GM04503 (cell line): ENCODE data around the gene MICU2.

Source experiments
- DNase-seq: peaks from one replicate; pipeline ENCODE4 v3.0.0-alpha.2; 2012; ENCODE audit warnings: low read depth

The MICU2 gene

DNA sequence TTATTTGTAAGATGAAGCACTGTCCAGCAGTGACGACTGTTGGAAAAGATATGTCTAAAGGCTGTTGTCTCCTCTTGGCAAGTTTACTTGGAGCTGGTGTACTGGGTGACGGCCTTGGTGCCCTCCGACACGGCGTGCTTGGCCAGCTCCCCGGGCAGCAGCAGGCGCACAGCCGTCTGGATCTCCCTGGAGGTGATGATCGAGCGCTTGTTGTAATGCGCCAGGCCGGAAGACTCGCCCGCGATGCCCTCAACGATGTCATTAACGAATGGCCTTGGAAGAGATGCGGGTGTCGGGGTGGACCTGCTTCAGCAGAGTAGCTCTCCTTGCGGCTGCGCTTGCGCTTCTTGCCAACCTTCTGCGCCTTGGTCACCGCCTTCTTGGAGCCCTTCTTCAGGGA is 120.2 kb downstream of the MICU2 start:
- no peak for DNase-seq

DNA sequence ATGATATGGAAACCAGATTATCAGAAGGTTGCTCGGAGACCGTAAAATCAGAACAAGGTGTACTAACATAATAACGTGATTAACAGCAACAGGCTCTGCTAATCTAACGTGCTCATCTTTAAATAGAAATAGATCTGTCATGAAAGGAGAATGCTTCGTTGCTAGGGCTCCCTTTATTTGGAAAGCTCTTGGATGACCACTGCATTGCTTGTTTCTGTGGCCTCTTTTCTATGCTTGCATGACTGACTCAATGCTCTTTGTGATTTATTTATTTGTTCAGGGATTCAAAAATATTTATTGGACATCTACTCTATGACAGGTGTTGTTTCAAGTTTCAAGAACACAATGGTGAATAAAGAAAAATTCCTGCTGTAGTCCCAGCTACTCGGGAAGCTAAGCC is 122.6 kb downstream of the MICU2 start:
- DNase-seq, result peak; percentile 8

DNA sequence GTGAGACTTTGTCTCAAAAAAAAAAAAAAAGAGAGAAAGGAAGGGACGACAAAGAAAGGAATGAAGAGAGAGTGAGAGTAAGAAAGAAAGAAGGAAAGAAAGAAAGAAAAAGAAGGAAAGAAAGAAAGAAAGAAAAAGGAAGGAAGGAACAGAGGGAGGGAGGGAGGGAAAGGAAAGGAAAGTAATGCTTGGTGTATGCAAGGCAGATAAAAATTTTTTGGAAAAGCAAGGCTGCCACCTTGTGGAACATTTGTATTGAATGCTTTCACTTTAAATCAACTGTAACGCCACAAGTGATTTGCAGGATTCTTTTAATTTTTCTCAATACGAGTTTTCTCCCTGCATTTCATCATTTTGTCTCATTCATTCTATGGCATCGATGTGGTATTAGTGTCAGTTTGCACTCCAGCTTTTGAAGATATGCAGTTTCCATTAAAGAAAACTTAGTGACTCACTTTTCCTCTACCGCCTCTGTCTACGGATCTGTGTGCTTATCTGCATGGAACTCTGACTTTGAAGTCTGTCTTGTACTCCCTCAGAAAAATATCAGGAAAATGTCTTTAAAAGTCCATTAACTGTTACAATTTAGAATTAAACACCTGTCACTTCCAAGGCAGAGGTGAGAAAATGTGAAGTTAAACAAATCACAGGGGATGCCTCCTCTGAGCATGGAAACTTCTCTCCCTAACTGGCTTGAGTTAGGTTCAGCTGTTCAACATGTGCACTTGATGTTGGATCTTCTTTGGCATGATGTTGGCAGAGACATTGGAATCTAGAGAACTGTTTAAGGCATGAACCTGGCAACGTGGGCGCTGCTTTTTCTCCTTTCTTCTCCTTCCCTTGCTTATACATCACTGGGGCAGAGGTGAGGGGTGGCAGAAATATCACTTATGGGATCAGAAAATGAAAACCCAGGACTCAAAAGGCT is 124.8 kb downstream of the MICU2 start:
- DNase-seq, result peak; percentile 39

DNA sequence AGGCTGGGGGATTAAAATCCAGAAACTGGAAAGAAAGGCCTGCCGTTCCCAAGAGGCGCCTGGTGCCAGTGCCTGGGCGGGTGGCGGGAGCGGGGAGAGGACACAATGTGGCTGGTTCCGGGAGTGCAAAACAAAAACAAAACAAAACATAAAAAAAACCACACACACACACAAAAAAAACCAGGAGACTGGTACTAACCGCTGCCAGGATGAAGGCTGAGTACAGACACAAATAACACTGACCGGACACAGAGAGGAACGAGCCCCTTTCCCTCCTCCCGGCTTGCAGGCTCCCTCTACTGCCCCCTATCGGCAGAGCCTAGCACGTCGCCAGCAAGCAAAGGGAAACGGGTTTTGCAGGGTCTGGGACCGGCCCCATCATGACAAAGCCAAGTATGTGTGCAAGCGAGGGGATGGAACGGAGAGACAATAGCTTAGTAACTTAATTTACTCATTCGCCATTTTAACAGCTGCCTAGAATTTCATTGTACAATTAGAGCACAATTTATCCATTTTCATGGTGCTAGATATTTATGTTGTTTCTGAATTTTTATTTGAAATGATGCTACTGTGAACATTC is 127.0 kb downstream of the MICU2 start:
- no peak for DNase-seq

DNA sequence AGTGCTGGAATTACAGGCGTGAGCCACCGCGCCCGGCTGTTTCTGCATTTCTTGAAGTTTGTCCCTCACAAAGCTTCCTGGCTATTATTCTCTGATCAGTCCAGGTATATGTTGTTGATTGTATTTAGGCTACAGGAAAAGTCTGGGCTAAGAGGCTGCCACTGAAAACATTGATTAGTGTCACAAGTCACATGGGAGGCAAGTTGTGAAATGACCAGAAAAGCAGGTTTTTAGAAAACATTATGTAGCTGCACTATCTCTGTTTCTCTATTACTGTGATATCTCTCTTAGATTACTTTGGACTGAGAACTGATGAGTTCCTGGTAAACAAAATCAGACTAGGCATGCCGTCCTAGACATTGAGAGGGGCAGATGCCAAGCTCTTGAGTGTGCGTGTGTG is 128.9 kb downstream of the MICU2 start:
- DNase-seq, result no peak

DNA sequence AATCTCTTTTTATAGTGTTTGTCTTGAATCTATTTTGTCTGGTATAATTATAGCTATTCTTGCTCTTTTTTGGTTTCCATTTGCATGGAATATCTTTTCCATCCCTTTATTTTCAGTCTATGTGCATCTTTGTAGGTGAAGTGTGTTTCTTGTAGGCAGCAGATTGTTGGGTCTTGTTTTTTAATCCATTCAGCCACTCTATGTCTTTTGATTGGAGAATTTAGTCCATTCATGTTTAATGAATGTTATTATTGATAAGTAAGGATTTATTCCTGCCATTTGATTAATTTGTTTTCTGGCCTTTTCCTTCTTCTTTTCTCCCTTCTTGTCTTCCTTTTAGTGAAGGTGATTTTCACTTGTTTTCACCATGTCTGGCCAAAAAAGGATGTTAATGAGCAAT is 133.2 kb downstream of the MICU2 start:
- no peak for DNase-seq

DNA sequence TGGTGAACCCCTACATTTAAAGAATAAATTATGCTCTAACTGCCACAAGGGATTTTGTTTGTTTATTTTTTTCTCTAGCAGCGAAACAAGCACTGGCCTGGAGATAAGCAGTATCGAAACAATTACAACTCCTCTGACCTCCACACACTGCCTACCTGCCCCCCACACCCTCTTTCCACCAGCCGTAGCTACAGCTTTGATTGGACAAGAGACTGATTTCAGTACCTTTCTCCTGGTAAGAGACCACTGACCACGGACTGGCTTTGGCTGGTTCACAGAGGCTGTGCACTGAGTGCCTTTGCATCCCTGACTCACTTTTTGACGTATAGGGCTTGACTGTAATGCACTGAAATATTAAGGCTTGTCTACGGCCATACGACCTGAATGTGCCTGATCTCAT is 137.4 kb downstream of the MICU2 start:
- DNase-seq, result no peak

DNA sequence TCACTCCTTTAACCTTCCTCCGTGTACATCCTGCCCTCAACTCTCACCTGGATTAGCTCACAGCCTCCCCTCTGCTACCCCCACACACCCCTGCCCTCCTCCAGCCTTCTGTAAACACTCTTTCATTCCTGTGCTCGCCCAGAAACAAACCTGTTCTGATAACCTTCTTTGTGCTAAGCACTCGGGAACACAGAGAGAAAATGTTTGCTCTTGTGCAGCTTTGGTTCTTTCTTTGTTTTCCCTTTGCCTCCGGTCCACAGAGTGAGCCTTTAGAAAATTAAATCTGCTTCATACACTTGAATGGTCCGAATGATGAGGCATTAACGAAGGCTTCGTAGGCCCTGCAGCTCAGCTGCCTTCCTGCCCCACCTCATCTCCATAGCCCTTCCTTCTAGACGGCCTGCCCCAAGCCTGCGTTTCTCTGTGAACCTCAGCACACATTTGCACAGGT is 138.2 kb downstream of the MICU2 start:
- no peak for DNase-seq

DNA sequence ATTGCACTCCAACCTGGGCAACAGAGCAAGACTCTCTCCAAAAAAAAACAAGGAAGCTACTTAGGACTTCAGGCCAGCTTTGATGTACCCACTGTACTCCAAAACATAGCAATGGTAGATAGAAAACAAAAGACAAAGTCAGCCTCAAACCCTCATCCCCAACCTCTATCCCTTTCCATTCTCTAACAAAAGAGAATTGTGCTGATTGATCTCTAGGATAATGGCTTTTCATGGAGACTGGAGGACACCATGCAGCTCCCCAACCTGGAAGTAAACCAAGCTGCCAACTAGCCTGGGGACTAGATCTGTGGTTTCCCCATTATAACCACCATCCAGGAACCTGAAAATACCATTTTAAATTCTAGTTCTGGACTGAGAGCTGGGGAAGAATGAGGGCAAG is 140.5 kb downstream of the MICU2 start:
- no peak for DNase-seq

DNA sequence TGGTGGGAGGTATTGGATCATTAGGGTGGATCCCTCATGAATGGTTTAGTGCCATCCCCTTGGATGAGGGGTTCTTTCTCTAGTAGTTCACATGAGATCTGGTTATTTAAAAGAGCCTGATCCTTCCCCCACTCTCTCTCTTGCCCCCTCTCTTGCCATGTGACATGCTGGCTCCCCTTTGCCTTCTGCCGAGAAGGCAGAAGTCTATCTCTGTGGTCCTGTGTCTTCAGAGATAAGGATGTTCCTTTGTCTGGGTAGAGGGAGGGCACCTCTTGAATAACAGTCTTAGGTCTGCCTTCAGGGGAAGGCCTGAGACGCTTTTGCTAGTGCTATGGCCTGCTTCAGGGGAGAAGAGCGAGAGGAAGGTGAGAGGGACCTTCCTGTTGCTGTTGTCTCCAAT is 142.8 kb downstream of the MICU2 start:
- no peak for DNase-seq

DNA sequence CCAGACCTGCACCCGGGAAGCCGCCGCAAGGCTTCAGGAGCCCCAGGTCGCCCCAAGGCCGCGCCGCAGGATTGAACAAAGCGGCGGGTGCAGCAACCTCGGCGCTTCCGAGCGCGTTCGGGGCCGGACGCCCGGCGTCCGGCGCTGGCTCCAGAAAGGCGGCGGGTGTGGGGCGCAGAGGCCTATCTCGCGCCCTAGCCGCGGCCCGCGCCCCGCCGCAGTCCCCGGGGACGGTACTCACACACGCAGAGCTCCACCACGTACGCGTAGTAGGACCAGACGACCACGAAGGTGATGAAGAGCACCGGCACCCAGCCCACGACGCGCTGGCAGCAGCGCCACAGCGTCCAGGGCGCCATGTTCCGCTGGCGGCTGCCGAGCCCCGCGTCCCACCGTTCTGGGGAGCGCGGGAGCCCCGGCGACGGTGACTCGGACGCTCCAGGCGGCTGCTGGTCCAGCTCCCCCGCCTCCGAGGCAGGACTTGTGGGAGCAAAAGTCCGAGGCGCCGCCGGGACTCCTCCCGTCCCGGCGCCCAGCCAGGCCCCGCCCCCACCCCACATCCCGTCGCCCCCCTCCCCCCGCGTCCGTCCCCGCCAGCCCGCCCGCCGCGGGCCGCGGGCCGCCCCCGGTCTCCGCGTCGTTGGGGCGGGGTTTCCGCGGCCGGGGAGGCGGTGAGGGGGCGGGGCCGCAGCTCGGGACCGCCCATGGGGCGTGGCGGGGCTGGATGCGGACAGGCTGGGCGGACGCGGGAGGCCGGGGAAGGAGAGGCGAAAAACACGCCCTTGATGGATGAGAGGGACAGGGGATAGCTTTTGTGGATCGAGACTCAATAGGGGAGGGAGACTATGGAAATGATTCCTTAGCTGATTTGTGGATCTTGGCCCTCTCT is 144.9 kb downstream of the MICU2 start, which contains the start of gene ZDHHC20:
TSS of gene ZDHHC20 (minus strand) at position 491 of the 889 bp plus-strand sequence. CDS start at position 359, 132 bp downstream.
- DNase-seq, result no peak

DNA sequence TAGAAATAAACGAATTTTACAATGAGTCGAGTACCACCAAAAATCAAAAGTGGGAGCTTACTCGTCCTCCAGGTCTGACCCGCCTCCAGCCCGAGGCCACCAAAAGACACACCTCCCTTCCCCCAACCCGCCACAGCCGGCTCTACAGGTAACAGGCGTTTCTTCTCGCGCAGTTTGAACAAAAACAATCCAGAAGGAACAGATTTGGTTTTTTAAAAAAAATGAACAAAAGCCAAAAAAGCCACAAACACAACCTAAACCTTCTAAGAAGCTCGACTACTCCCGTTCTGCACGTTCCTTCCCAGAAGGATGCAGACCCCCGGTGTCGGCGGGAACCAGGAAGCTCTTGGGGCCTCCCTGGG is 145.5 kb downstream of the MICU2 start:
- DNase-seq, result no peak

DNA sequence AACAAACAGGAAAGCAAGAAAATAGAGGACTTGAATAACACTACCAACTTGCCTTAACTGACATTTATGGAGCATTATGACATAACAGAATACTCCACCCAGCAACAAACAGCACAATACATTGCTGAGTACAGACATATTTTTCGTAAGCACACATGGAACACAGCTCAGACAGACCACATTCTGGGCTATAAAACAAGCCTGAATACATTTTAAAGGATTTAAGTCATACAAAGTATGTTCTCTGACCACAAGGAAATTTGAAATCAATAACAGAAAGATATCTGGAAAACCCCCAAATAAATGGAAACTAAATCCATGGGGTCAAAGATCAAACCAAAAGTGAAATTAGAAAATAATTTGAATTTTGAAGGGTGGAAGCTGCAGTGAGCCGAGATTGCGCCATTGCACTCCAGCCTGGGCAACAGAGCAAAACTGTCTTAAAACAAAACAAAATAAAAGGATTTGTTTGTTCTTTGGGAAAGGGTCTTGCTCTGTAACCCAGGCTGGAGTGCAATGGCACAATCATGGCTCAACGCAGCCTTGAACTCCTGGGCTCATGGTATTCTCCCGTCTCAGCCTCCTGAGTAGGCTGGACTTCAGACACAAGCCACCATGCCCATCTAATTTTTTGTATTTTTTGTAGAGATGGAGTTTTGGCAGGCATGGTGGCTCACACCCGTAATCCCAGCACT is 150.4 kb downstream of the MICU2 start:
- no peak for DNase-seq

DNA sequence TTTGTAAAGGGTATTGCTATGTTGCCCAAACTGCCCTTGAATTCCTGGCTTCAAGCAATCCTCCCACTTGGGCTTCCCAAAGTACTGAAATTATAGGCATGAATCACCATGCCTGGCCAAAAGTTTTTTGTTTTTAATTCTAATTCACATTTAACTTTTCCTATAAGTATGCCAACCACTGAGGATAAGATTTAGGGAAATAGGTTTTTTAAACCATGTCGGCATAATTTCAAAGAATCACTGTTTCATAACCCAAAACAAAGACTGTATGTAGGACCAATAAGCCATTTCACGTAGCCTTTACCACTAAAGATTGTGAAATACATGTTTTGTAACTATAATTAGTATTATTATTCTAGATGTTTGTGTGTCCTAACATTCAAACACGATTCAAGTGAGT is 153.0 kb downstream of the MICU2 start:
- no peak for DNase-seq

DNA sequence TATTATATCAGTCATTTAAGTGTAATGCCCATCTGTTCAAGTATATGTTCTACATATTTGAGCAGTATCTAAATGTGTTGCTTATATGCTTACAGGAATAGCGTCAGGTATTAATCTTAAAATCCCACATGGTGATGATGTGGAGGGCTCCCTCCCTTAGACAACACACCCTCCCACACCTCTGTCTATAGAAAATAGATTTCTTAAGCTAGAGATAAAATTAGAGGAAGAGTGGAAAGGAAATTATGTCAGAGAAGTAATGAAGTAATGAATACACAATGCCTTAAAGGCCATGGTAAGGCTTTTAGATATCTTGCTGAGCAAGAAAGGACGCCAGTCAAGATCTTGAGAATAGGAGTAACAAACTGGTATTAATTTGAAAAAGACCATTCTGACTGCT is 157.3 kb downstream of the MICU2 start:
- no peak for DNase-seq

DNA sequence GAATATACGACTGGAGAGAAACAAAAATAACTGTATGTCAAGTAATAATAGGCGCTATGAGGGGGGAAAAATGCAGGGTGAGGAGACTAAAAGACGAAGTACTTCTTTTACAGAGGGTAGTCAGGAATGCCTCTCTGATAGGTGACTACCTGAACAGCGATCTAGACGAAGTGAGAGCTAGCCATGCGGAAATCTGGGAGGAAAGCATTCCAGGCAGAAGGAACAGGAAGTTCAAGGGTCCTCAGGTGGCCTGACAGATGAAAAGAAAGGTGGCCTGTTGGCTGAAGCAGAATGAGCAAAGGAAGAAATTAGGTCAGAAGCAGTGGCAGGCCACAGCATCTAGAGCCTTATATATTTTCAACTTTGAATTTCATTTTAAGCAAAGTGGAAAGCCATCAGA is 158.2 kb downstream of the MICU2 start:
- no peak for DNase-seq

DNA sequence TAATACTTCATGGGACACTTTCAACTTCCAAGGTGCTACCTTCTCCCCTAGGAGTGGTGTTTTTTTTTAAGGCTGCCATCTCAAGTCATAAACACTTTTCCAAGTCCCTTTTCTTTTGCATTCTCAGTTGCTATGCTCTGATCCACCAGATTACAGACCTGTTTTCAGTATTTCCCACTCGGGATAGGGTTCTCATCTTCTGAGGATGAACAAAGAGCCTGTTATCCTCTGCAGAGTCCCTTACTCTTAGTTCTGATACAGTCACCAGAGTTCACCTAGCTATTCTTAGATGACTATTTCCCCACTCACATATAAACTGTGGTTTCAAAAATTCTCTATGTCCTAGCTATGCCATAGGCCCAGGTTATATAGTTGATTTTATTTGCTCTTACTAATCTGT is 160.8 kb downstream of the MICU2 start:
- no peak for DNase-seq
